ENCODE data around the gene ATRX. TPM values are rescaled to one million over a fixed set of nuclear protein-coding genes. Genes with fewer than 3 reads are reported as not detected.
"Not testable (repeated sequence)": the region's sequence is repeated elsewhere in the genome, so short reads cannot be mapped to it uniquely, and the experiment has no call there.

Gene ATRX
- total RNA-seq, 1 donor from 2014 or later, result 170 TPM

GRCh38 chrX:77694491-77694890 is 91.5 kb downstream of the ATRX start:
- Mint-ChIP-seq H3K9me3 (peaks cover 14% of the 10 kb centered on the region), H3K4me3 (no peak overlapping the region), H3K27me3 (ENCODE audit: low read depth) (no peaks in the 10 kb centered on the region), H3K36me3 (peaks cover 9% of the 10 kb centered on the region), H3K4me1 (no peaks in the 10 kb centered on the region), H3K27ac (no peak overlapping the region)
- TF ChIP-seq CTCF (IDR thresholded peaks at IDR 0.05; ENCODE audit: unreplicated experiment), result no peak
- no peak for DNase-seq (ENCODE audit: low spot score in 2 of 2, unreplicated experiment in 2 of 2)

- no peak for DNase-seq (ENCODE audit: low spot score in 2 of 2, unreplicated experiment in 2 of 2)
- no peak for TF ChIP-seq CTCF (IDR thresholded peaks at IDR 0.05; ENCODE audit: unreplicated experiment)
- Mint-ChIP-seq H3K4me3 (no peak overlapping the region), H3K27ac (no peak overlapping the region), H3K9me3 (peaks cover 17% of the 10 kb centered on the region), H3K36me3 (peaks cover 5% of the 10 kb centered on the region), H3K27me3 (ENCODE audit: low read depth) (no peaks in the 10 kb centered on the region), H3K4me1 (no peaks in the 10 kb centered on the region)
Observed at GRCh38 chrX:77693594-77693993, 92.4 kb downstream of the ATRX start.

- no peak overlapping the region for H3K27ac Mint-ChIP-seq
- no peaks in the 10 kb centered on the region for H3K27me3 Mint-ChIP-seq (ENCODE audit: low read depth)
- TF ChIP-seq CTCF (IDR thresholded peaks at IDR 0.05; ENCODE audit: unreplicated experiment), result no peak
- H3K4me3 Mint-ChIP-seq, result no peak overlapping the region
- H3K4me1 Mint-ChIP-seq, result no peaks in the 10 kb centered on the region
- peaks cover 21% of the 10 kb centered on the region for H3K9me3 Mint-ChIP-seq
- DNase-seq (ENCODE audit: low spot score in 2 of 2, unreplicated experiment in 2 of 2), result no peak
- peaks cover 14% of the 10 kb centered on the region for H3K36me3 Mint-ChIP-seq
Observed at GRCh38 chrX:77691916-77692315, 94.1 kb downstream of the ATRX start.

GRCh38 chrX:77689376-77689775 is 96.6 kb downstream of the ATRX start:
- Mint-ChIP-seq H3K4me1 (no peaks in the 10 kb centered on the region), H3K36me3 (peaks cover 24% of the 10 kb centered on the region), H3K27me3 (ENCODE audit: low read depth) (no peaks in the 10 kb centered on the region), H3K4me3 (no peak overlapping the region), H3K27ac (no peak overlapping the region), H3K9me3 (peaks cover 29% of the 10 kb centered on the region)
- no peak for DNase-seq (ENCODE audit: low spot score in 2 of 2, unreplicated experiment in 2 of 2)
- TF ChIP-seq CTCF (IDR thresholded peaks at IDR 0.05; ENCODE audit: unreplicated experiment), result no peak

GRCh38 chrX:77685683-77686082 is 100.3 kb downstream of the ATRX start:
- not testable (repeated sequence) for DNase-seq (ENCODE audit: low spot score in 2 of 2, unreplicated experiment in 2 of 2); H3K4me1 Mint-ChIP-seq; H3K27me3 Mint-ChIP-seq (ENCODE audit: low read depth); H3K27ac Mint-ChIP-seq; H3K4me3 Mint-ChIP-seq
- Mint-ChIP-seq H3K36me3 (peaks cover 40% of the 10 kb centered on the region), H3K9me3 (peaks cover 36% of the 10 kb centered on the region)

GRCh38 chrX:77679144-77679543 is 106.9 kb downstream of the ATRX start:
- H3K4me1 Mint-ChIP-seq, result no peaks in the 10 kb centered on the region
- DNase-seq (ENCODE audit: low spot score in 2 of 2, unreplicated experiment in 2 of 2), result no peak
- H3K36me3 Mint-ChIP-seq, result peaks cover 16% of the 10 kb centered on the region
- no peak overlapping the region for H3K4me3 Mint-ChIP-seq
- no peak overlapping the region for H3K27ac Mint-ChIP-seq
- no peak for TF ChIP-seq CTCF (IDR thresholded peaks at IDR 0.05; ENCODE audit: unreplicated experiment)
- H3K9me3 Mint-ChIP-seq, result peaks cover 11% of the 10 kb centered on the region
- H3K27me3 Mint-ChIP-seq (ENCODE audit: low read depth), result no peaks in the 10 kb centered on the region
